HEK293 (cell line): ENCODE results near the gene EDEM1.

Source experiments
- CTCF ChIP-seq: fragments of 450-650 bp; formaldehyde crosslinking; IDR thresholded peaks from 2 replicates; pipeline ENCODE4 v1.5.1; 2016; ENCODE audit warnings: missing biosample characterization, missing genetic modification characterization
- ZFP37 ChIP-seq: fragments of 450-650 bp; formaldehyde crosslinking; IDR thresholded peaks from 2 replicates; pipeline ENCODE4 v1.5.1; 2016; ENCODE audit warnings: missing biosample characterization, missing genetic modification characterization
- ZNF146 ChIP-seq: fragments of 450-650 bp; formaldehyde crosslinking; IDR thresholded peaks from 2 replicates; pipeline ENCODE4 v1.5.1; 2016; ENCODE audit warnings: missing biosample characterization, missing genetic modification characterization
- ZNF23 ChIP-seq: fragments of 450-650 bp; formaldehyde crosslinking; IDR thresholded peaks from 2 replicates; pipeline ENCODE4 v1.5.1; 2016; ENCODE audit warnings: missing biosample characterization, missing genetic modification characterization, borderline replicate concordance
- ZNF266 ChIP-seq: fragments of 450-650 bp; formaldehyde crosslinking; IDR thresholded peaks from 2 replicates; pipeline ENCODE4 v1.5.1; 2016; ENCODE audit warnings: missing biosample characterization, missing genetic modification characterization, low read depth
- ZNF335 ChIP-seq: fragments of 450-650 bp; formaldehyde crosslinking; conservative IDR thresholded peaks from 2 replicates; pipeline ENCODE4 v1.5.1; 2016; ENCODE audit warnings: missing biosample characterization, missing genetic modification characterization
- ZNF830 ChIP-seq: fragments of 450-650 bp; IDR thresholded peaks from 2 replicates; pipeline ENCODE4 v1.5.0; 2018; ENCODE audit warnings: missing biosample characterization, missing genetic modification characterization, low read depth, mild to moderate bottlenecking, moderate library complexity
- ZSCAN30 ChIP-seq: fragments of 450-650 bp; IDR thresholded peaks from 2 replicates; pipeline ENCODE4 v1.5.1; 2018; ENCODE audit warnings: missing biosample characterization, mild to moderate bottlenecking, missing genetic modification characterization, moderate library complexity

- TF ChIP-seq ZNF335 (tag by site-specific recombination) (no peak), CTCF (tag by site-specific recombination) (no peak), ZSCAN30 (tag by site-specific recombination) (no peak), ZNF23 (tag by site-specific recombination) (no peak), ZNF266 (no peak), ZNF146 (tag by site-specific recombination) (no peak), ZNF830 (tag by site-specific recombination) (no peak), ZFP37 (tag by site-specific recombination) (no peak)
These were observed 2.3 kb upstream of the EDEM1 start for GRCh38 chr3:5185093-5185673.
